ENCODE measurements around the gene GPR137B. TPM values are rescaled to one million over a fixed set of nuclear protein-coding genes. Genes with fewer than 3 reads are reported as not detected.

GPR137B gene
- total RNA-seq, 4 donors from 2014 or later: 0.75 to 5.5 (median 5.4) TPM

- TF ChIP-seq POLR2A (IDR thresholded peaks at IDR 0.05) (no peak), CTCF (IDR thresholded peaks at IDR 0.05 in 4 of 5, conservative IDR thresholded peaks at IDR 0.05 in 1 of 5) (no peak)
- DNase-seq: no peak
- Histone ChIP-seq H3K9me3 (no peaks in the 10 kb centered on the region), H3K36me3 (no peaks in the 10 kb centered on the region), H3K4me1 (no peaks in the 10 kb centered on the region), H3K4me3 (no peak overlapping the region), H3K27me3 (peaks cover 0 to 3% (median 0%) of the 10 kb centered on the region in 3 donors), H3K27ac (no peak overlapping the region)
- ATAC-seq: no peak
- in situ Hi-C loops (cut with MboI; ENCODE audit: low sequenced_read_pairs in 4 of 4) (loop anchor here (5.0 to 25.0 kb wide), 4 partner anchors 377 to 1454 kb away; no protein-coding TSS in a partner anchor), intact Hi-C loops (cut with DNase I; ENCODE audit: low total_unique reads) (loop anchor here (10.0 kb wide), 1 partner anchor 747 kb away; no protein-coding TSS in a partner anchor)
Observed at GRCh38 chr1:236108027-236108648, 34.2 kb upstream of the GPR137B start.

- Histone ChIP-seq H3K36me3 (no peaks in the 10 kb centered on the region), H3K4me3 (no peak overlapping the region), H3K27ac (no peak overlapping the region), H3K4me1 (no peaks in the 10 kb centered on the region), H3K9me3 (no peaks in the 10 kb centered on the region), H3K27me3 (no peaks in the 10 kb centered on the region)
- TF ChIP-seq POLR2A (IDR thresholded peaks at IDR 0.05): no peak
- TF ChIP-seq CTCF (IDR thresholded peaks at IDR 0.05 in 4 of 5, conservative IDR thresholded peaks at IDR 0.05 in 1 of 5): no peak
- intact Hi-C loops (cut with DNase I; ENCODE audit: low total_unique reads) (no loop called here), in situ Hi-C loops (cut with MboI; ENCODE audit: low sequenced_read_pairs in 4 of 4) (loop anchor here in 3 of 4 donors (5.0 to 25.0 kb wide), 4 partner anchors 375 to 1452 kb away; no protein-coding TSS in a partner anchor)
- no peak for ATAC-seq
- no peak for DNase-seq
Observed at GRCh38 chr1:236110137-236110536, 32.2 kb upstream of the GPR137B start.

GRCh38 chr1:236111527-236112331 is 30.6 kb upstream of the GPR137B start:
- no peak overlapping the region for H3K27ac ChIP-seq
- DNase-seq (no peak), ATAC-seq (no peak)
- in situ Hi-C loops (cut with MboI; ENCODE audit: low sequenced_read_pairs in 4 of 4) (loop anchor here in 3 of 4 donors (5.0 to 25.0 kb wide), 4 partner anchors 373 to 1451 kb away; no protein-coding TSS in a partner anchor), intact Hi-C loops (cut with DNase I; ENCODE audit: low total_unique reads) (no loop called here)
- no peaks in the 10 kb centered on the region for H3K4me1 ChIP-seq
- no peaks in the 10 kb centered on the region for H3K36me3 ChIP-seq
- TF ChIP-seq CTCF (IDR thresholded peaks at IDR 0.05 in 4 of 5, conservative IDR thresholded peaks at IDR 0.05 in 1 of 5): no peak
- no peak for TF ChIP-seq POLR2A (IDR thresholded peaks at IDR 0.05)
- H3K9me3 ChIP-seq: no peaks in the 10 kb centered on the region
- H3K27me3 ChIP-seq: no peaks in the 10 kb centered on the region
- H3K4me3 ChIP-seq: no peak overlapping the region

GRCh38 chr1:236112332-236112627 is 30.1 kb upstream of the GPR137B start:
- intact Hi-C loops (cut with DNase I; ENCODE audit: low total_unique reads) (no loop called here), in situ Hi-C loops (cut with MboI; ENCODE audit: low sequenced_read_pairs in 4 of 4) (loop anchor here in 3 of 4 donors (5.0 to 25.0 kb wide), 4 partner anchors 373 to 1450 kb away; no protein-coding TSS in a partner anchor)
- ATAC-seq (no peak), DNase-seq (no peak)
- no peak for TF ChIP-seq CTCF (IDR thresholded peaks at IDR 0.05 in 4 of 5, conservative IDR thresholded peaks at IDR 0.05 in 1 of 5)
- TF ChIP-seq POLR2A (IDR thresholded peaks at IDR 0.05): no peak
- H3K27ac ChIP-seq: no peak overlapping the region
- H3K4me1 ChIP-seq: no peaks in the 10 kb centered on the region
- no peaks in the 10 kb centered on the region for H3K36me3 ChIP-seq
- H3K9me3 ChIP-seq: no peaks in the 10 kb centered on the region
- no peak overlapping the region for H3K4me3 ChIP-seq
- no peaks in the 10 kb centered on the region for H3K27me3 ChIP-seq
